Lower leg skin (tissue), 4 donors: Measurements from ENCODE around the gene ZC3H4. TPM values are rescaled to one million over a fixed set of nuclear protein-coding genes. Genes with fewer than 3 reads are reported as not detected.
"Not testable (repeated sequence)": the region's sequence is repeated elsewhere in the genome, so short reads cannot be mapped to it uniquely, and the experiment has no call there.

ENCODE experiments used
- DNase-seq, 2 donors: peaks; one replicate each; pipeline ENCODE4 v3.0.0-alpha.2; 2019; ENCODE audit warnings: low spot score in 2 of 2
- H3K4me3 ChIP-seq: fragments of 200-600 bp; sonication (generic); 2 replicates; pipeline ENCODE4 v1.5.1; 2017; ENCODE audit warnings: mild to moderate bottlenecking, low read depth; ENCODE audit not compliant: poor library complexity, severe bottlenecking
- CTCF ChIP-seq, 3 donors: fragments of 450-650 bp; IDR thresholded peaks; one replicate each; pipeline ENCODE4 v1.5.1; 2016; ENCODE audit warnings: antibody characterized with exemption in 3 of 3, mild to moderate bottlenecking in 3 of 3, moderate library complexity in 2 of 3
- POLR2A ChIP-seq, 2 donors: fragments of 450-650 bp; IDR thresholded peaks; one replicate each; pipeline ENCODE4 v1.6.1; 2016 to 2017; ENCODE audit warnings: antibody characterized with exemption in 2 of 2, mild to moderate bottlenecking in 1 of 2, moderate library complexity in 1 of 2
- WGBS, 2 donors: methylation state at CpG; one replicate each; pipeline ENCODE4 v1.1.5; 2018; 5-methylcytosine and 5-hydroxymethylcytosine counted together
- intact Hi-C: fragments of 100-400 bp; cut with DNase I; formaldehyde crosslinking; loops from one replicate; pipeline ENCODE4 v1.15.0; 2023; ENCODE audit warnings: low total_unique reads
- total RNA-seq, 4 donors: library from RNA; depleted of rRNA; stranded (reverse); fragments of >200 nt; gene quantifications; one replicate each; pipeline ENCODE4 v1.1.0, GENCODE V29; 2016

ZC3H4 gene
- total RNA-seq, 4 donors from 2014 or later, result 21.8 to 29.5 (median 27.6) TPM

DNA sequence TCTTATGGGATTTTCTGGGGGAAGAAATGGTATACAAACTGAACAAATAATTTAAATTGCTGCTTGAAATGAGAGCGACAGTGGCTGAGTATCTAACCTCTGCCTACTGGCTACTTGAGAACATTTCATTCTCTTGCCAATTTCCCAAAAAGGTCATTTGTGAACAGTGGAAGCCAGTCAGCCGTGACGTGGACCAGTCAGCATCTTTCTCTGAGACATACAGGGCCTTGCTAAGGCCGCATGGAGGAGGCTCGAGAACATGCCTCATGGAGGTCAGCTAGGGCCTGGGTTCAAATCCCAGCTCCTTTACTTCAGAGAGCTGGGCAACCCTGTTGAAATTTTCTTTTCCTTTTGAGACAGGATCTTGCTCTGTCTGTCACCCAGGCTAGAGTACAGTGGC, 20.3 kb downstream of the ZC3H4 start:
- 86 to 93% methylated on average over 5 of the region's 5 CpGs for WGBS, 2 donors
- intact Hi-C loops, result no loop called here
- H3K4me3 ChIP-seq, result no peak overlapping the region
- no peak for DNase-seq
- TF ChIP-seq CTCF (IDR thresholded peaks at IDR 0.05), result no peak
- TF ChIP-seq POLR2A (IDR thresholded peaks at IDR 0.05), result no peak

GRCh38 chr19:47089767-47090350, 23.7 kb downstream of the ZC3H4 start:
- H3K4me3 ChIP-seq, result no peak overlapping the region
- DNase-seq, result no peak
- 96 to 97% methylated on average over 19 to 21 of the region's 21 CpGs for WGBS, 2 donors
- TF ChIP-seq CTCF (IDR thresholded peaks at IDR 0.05), result no peak
- no peak for TF ChIP-seq POLR2A (IDR thresholded peaks at IDR 0.05)
- intact Hi-C loops, result no loop called here

GRCh38 chr19:47086280-47086679, 27.3 kb downstream of the ZC3H4 start:
- intact Hi-C loops, result no loop called here
- WGBS, 2 donors, result 95% methylated on average over 17 of the region's 17 CpGs
- TF ChIP-seq POLR2A (IDR thresholded peaks at IDR 0.05) (no peak), CTCF (IDR thresholded peaks at IDR 0.05) (no peak)
- H3K4me3 ChIP-seq, result no peak overlapping the region
- no peak for DNase-seq

DNA sequence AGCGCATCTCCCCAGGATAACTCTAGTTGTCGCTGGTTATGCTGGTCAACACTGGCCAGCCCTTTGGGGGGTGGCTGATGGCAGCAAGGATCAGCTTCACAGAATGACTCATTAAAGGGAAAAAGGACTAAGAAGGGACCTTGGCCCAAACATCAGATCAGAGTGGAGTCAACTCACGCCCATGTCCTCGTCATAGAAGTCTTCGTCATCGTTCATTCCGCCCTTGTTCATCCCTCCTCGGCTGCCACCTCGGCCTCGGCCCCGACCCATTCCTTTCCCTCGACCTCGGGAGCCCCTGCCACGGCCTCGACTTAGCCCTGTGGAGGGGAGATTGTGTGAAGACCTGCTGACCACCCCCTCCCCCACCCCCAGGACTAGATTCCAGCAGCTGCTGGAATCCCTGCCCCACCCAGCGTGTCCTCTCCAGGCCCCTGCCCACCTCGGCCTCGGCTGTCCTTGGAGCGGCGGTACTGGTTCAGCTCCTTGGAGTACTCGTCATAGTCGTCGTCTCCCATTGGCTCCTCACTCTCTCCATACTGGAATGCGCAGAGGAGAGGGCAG, 28.6 kb downstream of the ZC3H4 start:
- intact Hi-C loops, result no loop called here
- TF ChIP-seq POLR2A (IDR thresholded peaks at IDR 0.05) (no peak), CTCF (IDR thresholded peaks at IDR 0.05) (no peak)
- 91 to 92% methylated on average over 22 to 24 of the region's 24 CpGs for WGBS, 2 donors
- no peak for DNase-seq
- no peak overlapping the region for H3K4me3 ChIP-seq

GRCh38 chr19:47082493-47082892, 31.1 kb downstream of the ZC3H4 start:
- DNase-seq, result no peak
- H3K4me3 ChIP-seq, result no peak overlapping the region
- intact Hi-C loops, result no loop called here
- TF ChIP-seq POLR2A (IDR thresholded peaks at IDR 0.05), result no peak
- TF ChIP-seq CTCF (IDR thresholded peaks at IDR 0.05), result no peak
- WGBS, 2 donors, result 94 to 96% methylated on average over 5 of the region's 5 CpGs

DNA sequence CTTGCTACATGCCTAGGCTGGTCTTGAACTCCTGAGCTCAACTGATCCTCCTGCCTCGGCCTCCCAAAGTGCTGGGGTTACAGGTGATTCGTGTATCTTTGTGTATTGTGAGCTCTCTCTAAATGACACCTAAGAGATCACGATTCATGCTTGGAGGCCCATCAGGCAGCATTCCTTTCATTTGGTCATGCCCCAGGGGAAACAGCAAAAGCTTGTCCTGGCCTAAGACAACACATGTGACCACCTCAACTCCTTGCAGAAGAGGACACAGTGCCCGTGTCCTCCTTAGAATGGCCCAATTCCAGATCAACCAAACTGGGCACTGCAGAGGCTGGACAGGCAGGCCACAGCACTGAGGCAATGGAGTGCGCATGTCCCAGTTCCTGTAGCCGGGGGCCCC, 32.5 kb downstream of the ZC3H4 start:
- 81% methylated on average over 6 of the region's 6 CpGs for WGBS, 2 donors
- TF ChIP-seq POLR2A (IDR thresholded peaks at IDR 0.05) (no peak), CTCF (IDR thresholded peaks at IDR 0.05) (no peak)
- no peak overlapping the region for H3K4me3 ChIP-seq
- intact Hi-C loops, result no loop called here
- DNase-seq, result no peak

- not testable (repeated sequence) for H3K4me3 ChIP-seq, DNase-seq
- WGBS, 2 donors, result 87 to 93% methylated on average over 13 of the region's 13 CpGs
- intact Hi-C loops, result loop anchor here (2.0 kb wide), 1 partner anchor 46 kb away; no protein-coding TSS in a partner anchor
Measured at GRCh38 chr19:47078351-47078750, 35.2 kb downstream of the ZC3H4 start.
